ENCODE results near the gene DEGS1.
A peak's percentile ranks its signal among the peaks of the same experiment; 100 is the strongest.

DEGS1 gene

DNA sequence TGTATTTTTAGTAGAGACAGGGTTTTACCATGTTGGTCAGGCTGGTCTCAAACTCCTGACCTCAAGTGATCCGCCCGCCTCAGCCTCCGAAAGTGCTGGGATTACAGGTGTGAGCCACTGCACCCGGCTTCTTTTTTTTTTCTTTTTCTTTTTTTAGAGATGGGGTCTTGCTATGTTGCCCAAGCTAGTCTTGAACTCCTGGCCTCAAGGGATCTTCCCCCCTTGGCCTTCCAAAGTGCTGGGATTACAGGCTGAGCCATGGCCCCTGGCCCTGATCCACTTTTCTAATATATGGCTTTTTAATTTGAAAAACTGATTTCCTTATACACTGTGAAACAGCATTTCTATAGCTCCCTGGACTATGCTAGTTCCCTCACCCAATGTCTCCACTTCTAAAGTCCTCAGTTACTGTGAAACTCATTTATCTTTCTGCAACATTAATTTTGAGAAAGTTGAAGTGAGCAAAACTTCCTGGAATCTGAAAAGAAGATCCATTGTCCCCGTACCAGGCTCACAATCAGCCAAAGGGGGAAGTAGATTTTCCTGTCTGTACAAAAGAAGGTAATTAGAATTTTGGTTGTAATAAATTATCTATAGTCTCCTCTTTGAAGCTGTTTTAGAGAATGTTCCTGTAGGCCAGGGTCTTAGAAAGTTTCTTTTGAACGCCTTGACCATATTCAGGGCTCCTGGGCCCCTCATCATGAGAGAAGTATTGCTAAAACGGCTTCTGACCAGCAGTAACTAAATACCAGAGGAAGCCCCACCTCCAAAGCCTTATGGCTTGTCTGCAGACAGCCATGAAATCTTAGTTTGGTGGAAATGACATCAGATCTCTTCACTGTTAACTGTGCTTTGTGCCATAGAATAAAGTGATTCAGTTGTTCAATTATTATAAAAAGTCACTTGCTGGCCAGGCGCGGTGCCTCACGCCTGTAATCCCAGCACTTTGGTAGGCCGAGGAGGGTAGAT, 34.9 kb downstream of the DEGS1 start:
- no peak for DNase-seq

GRCh38 chr1:224219011-224219611, 36.1 kb downstream of the DEGS1 start:
- peak; percentile 5 for DNase-seq

- DNase-seq = no peak
Measured at GRCh38 chr1:224219612-224220059, 36.6 kb downstream of the DEGS1 start.

GRCh38 chr1:224223819-224224714, 41.0 kb downstream of the DEGS1 start:
- no peak for DNase-seq

GRCh38 chr1:224226849-224227502, 43.9 kb downstream of the DEGS1 start:
- no peak for DNase-seq

DNA sequence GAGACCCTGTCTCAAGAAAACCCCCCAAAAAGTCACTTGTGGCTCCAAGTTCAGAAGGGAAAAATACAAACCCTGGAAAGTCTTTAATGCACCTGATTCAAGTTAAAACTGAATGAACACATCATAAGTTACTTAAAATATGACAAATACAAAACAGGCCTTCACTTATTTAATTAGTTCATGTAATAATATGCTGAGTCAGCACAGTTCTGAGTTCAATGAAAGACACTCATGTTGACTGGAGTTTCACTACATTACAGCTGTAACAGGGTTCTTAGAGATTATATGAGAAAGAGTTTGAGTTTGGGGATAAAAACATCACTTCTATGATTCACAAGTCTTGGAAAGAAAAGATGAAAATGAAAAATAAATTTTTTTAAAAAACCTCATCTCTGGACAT, 51.0 kb downstream of the DEGS1 start:
- no peak for DNase-seq

DNA sequence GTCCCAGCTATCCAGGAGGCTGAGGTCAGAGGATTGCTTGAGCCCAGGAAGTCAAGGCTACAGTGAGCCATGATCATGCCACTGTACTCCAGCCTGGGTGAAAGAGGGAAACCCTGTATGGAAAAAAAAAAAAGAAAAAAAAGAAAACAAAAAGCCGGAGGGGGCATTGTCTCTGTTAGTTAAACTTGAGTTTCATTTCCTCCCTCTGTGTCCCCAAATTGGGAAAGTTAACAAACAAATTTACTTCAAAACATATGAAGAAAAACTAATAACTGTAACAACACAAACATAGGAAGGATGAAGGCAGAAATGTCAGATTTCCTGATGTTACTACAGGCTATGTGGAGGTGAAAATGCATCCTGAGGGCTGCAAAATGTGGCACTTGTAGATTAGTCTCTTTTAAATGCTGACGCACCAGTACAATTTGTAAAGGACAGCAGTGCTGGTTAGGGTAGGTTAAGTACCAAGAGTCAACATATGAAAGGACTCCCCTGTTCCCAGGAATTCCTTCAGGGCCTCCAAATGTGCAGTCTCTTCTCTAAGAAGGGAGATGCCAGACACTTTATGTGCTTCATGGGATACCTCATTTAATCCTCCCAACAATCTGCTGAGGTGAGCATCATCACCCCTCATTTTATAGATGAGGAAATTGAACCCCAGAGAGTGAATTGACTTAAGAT, 52.9 kb downstream of the DEGS1 start:
- no peak for DNase-seq

DNA sequence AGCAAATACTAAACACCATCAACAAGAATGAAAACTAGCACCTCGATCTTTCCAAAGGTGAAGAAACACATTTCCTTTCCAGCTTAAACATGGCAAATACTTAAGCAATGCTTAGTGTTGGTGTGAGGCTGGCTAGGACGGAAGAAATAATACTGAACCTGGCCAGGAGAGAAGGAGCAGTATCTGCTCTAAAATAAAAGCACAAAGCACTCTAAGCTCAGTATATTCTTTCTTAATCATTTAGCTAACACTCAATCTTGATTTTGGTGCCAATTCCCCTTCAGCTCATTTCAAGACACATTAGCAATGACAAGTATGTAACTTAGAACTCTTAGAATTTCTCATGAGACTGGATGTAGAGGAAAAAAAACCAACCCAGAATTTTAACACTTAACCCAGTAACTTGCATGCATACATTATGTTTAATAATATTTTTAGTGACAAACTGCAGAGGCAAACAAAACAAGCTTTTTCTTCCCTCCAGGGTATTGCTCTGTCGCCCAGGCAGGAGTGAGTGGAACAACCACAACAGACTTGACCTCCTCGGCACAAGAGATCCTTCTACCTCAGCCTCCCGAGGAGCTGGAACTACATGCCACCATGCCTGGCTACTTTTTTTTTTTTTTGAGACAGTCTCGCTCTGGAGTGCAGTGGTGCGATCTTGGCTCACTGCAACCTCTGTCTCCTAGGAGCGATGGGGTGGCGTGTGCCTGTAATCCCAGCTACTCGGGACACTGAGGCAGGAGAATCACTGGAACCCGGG, 54.3 kb downstream of the DEGS1 start:
- no peak for DNase-seq

GRCh38 chr1:224238212-224238611, 55.2 kb downstream of the DEGS1 start:
- DNase-seq = no peak

DNA sequence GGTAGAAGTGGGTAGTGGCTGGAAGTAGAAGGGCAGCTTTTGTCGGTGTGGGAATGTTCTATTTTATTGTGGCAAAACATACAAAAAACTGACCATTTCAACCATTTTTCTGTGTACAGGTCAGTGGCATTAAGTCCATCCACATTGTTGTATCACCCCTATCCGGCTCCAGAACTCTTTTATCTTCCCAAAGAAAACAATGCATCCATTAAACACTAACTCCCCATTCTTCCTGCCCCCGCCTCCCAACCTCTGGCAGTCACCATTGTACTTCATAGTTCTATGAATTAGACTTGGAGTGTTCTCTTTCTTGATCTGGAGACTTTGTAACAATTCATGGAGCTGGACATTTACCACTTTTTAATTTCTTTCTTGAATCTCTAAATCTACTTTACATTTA, 55.7 kb downstream of the DEGS1 start:
- DNase-seq = no peak
